Smooth muscle cell of the pulmonary artery (primary cell): ENCODE data around the gene HBG2. TPM values are rescaled to one million over a fixed set of nuclear protein-coding genes. Genes with fewer than 3 reads are reported as not detected.

Source experiments
- total RNA-seq: library from RNA; depleted of rRNA; stranded (reverse); fragments of >200 nt; gene quantifications from 2 replicates; pipeline ENCODE4 v1.2.3, GENCODE V29; 2014

The HBG2 gene
- not detected in 2 replicates for total RNA-seq

GRCh38 chr11:5254646-5255413 is at the start of gene HBG2:
TSS of gene HBG2 (minus strand) at chr11:5254781. CDS start at chr11:5254728, 53 bp downstream.

GRCh38 chr11:5301846-5302245 is 47.3 kb upstream of the HBG2 start, which contains the start of gene OR51B4:
TSS of gene OR51B4 (minus strand) at chr11:5301946. CDS start at chr11:5301946, 0 bp downstream.

GRCh38 chr11:5269715-5270147 is 15.2 kb upstream of the HBG2 start, which contains the start of gene HBE1:
TSS of gene HBE1 (minus strand) at chr11:5269945. CDS start at chr11:5269890, 55 bp downstream.

GRCh38 chr11:5249807-5250396 is 4.7 kb downstream of the HBG2 start, which contains the start of gene HBG1:
TSS of gene HBG1 (minus strand) at chr11:5249857. CDS start at chr11:5249804, 53 bp downstream.

GRCh38 chr11:5234381-5234834 is 20.2 kb downstream of the HBG2 start, which contains the start of gene HBD:
TSS of gene HBD (minus strand) at chr11:5234483. CDS start at chr11:5234433, 50 bp downstream.

GRCh38 chr11:5226732-5227310 is 27.8 kb downstream of the HBG2 start, which contains the start of gene HBB:
TSS of gene HBB (minus strand) at chr11:5227071. CDS start at chr11:5227021, 50 bp downstream.

Other genes with a start within 250 kb of the HBG2 start
- gene OR52J3, start 208.3 kb downstream of the HBG2 start, total RNA-seq: not detected in 2 replicates
- not detected in 2 replicates for gene OR52E2, start 195.2 kb downstream of the HBG2 start, total RNA-seq
- not detected in 2 replicates for gene OR52E1, start 185.2 kb downstream of the HBG2 start, total RNA-seq
- not detected in 2 replicates for gene OR52A5, start 116.4 kb downstream of the HBG2 start, total RNA-seq
- gene OR52A1, start 100.0 kb downstream of the HBG2 start, total RNA-seq: not detected in 2 replicates
- gene OR51V1, start 54.1 kb downstream of the HBG2 start, total RNA-seq: not detected in 2 replicates
- not detected in 2 replicates for gene HBB, start 27.7 kb downstream of the HBG2 start, total RNA-seq
- 0.33 and 0.36 TPM in 2 replicates for gene HBD, start 20.3 kb downstream of the HBG2 start, total RNA-seq
- gene HBG1, start 4.9 kb downstream of the HBG2 start, total RNA-seq: not detected in 2 replicates
- gene HBE1, start 15.2 kb upstream of the HBG2 start, total RNA-seq: not detected in 2 replicates
- gene OR51B4, start 47.2 kb upstream of the HBG2 start, total RNA-seq: 0.20 TPM in 1 of 2 replicates, not detected in the other
- gene OR51B2, start 69.5 kb upstream of the HBG2 start, total RNA-seq: 0.13 TPM in 2 replicates
- 0.13 and 0.17 TPM in 2 replicates for gene OR51B5, start 88.7 kb upstream of the HBG2 start, total RNA-seq
- gene OR51B6, start 96.7 kb upstream of the HBG2 start, total RNA-seq: not detected in 2 replicates
- gene OR51M1, start 129.0 kb upstream of the HBG2 start, total RNA-seq: not detected in 2 replicates
- not detected in 2 replicates for gene OR51Q1, start 167.3 kb upstream of the HBG2 start, total RNA-seq
- gene OR51I1, start 186.7 kb upstream of the HBG2 start, total RNA-seq: not detected in 2 replicates
- gene OR51I2, start 194.5 kb upstream of the HBG2 start, total RNA-seq: not detected in 2 replicates
- gene OR52D1, start 233.9 kb upstream of the HBG2 start, total RNA-seq: not detected in 2 replicates